ENCODE data around the gene ADISSP.
A peak's percentile ranks its signal among the peaks of the same experiment; 100 is the strongest.

The ADISSP gene

GRCh38 chr20:3767427-3768341, at the start of gene ADISSP:
TSS of gene ADISSP (minus strand) at chr20:3767753. CDS start at chr20:3760100, 7,653 bp downstream.
- peak; percentile 90 for DNase-seq (ENCODE audit: low read depth)
- TF ChIP-seq CTCF (IDR thresholded peaks at IDR 0.05; ENCODE audit: control insufficient read depth, extremely low read depth, insufficient read depth), result no peak
- peak within 1 kb of the TSS; percentile 82 for H3K4me3 ChIP-seq (ENCODE audit: low read depth, low read length)

- H3K4me3 ChIP-seq (ENCODE audit: low read depth, low read length), result no peak overlapping the region
Observed at GRCh38 chr20:3815703-3816315, 48.3 kb upstream of the ADISSP start.

GRCh38 chr20:3814928-3815495, 47.5 kb upstream of the ADISSP start:
- no peak for TF ChIP-seq CTCF (IDR thresholded peaks at IDR 0.05; ENCODE audit: control insufficient read depth, extremely low read depth, insufficient read depth)
- DNase-seq (ENCODE audit: low read depth), result no peak
- H3K4me3 ChIP-seq (ENCODE audit: low read depth, low read length), result no peak overlapping the region

More at GRCh38 chr20:3815703-3816315, 48.3 kb upstream of the ADISSP start:
- TF ChIP-seq CTCF (IDR thresholded peaks at IDR 0.05; ENCODE audit: control insufficient read depth, extremely low read depth, insufficient read depth), result no peak
- no peak for DNase-seq (ENCODE audit: low read depth)

- no peak for DNase-seq (ENCODE audit: low read depth)
- no peak for TF ChIP-seq CTCF (IDR thresholded peaks at IDR 0.05; ENCODE audit: control insufficient read depth, extremely low read depth, insufficient read depth)
- no peak overlapping the region for H3K4me3 ChIP-seq (ENCODE audit: low read depth, low read length)
Observed at GRCh38 chr20:3813848-3814581, 46.5 kb upstream of the ADISSP start.

DNA sequence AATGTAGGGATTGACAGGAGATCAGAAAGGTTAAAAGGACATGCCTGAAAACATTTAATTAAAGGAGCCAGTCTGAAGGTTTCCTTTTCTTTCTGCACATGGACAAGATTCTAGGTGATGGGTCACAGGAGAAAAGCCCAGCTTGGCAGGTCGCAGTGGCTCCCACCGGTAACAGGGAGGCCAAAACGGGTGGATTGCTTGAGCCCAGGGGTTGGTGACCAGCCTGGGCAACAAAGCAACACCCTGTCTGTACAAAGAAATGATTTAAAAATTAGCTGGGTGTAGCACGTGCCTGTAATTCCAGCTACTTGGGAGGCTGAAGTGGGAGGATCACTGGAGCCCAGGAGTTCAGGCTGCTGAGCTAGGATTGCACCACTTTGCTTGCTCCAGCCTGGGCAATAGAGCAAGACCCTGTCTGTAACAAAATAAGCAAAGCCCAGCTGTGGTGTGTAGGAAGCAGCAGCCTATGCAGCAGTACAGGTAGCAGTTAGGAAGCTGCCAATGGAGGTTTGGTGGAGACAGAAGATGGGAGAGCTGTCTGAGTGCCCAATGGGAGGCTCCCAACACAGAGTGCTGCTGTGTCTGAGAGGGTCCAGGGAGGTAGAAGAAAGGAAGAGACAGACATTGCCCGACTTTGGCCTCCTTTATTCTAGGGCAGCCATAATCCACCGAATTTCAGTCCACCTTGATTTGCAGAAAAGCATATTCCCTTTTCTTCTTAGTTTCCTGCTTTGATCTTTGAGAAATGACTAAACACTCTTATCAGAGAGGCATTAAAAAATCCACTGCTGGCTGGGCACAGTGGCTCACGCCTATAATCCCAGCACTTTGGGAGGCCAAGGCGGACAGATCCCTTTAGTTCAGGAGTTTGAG, 45.7 kb upstream of the ADISSP start:
- DNase-seq (ENCODE audit: low read depth), result no peak
- no peak for TF ChIP-seq CTCF (IDR thresholded peaks at IDR 0.05; ENCODE audit: control insufficient read depth, extremely low read depth, insufficient read depth)
- H3K4me3 ChIP-seq (ENCODE audit: low read depth, low read length), result no peak overlapping the region

- no peak for DNase-seq (ENCODE audit: low read depth)
- TF ChIP-seq CTCF (IDR thresholded peaks at IDR 0.05; ENCODE audit: control insufficient read depth, extremely low read depth, insufficient read depth), result no peak
- H3K4me3 ChIP-seq (ENCODE audit: low read depth, low read length), result no peak overlapping the region
Observed at GRCh38 chr20:3812259-3812681, 44.7 kb upstream of the ADISSP start.
